ENCODE data around the gene GADL1.
A peak's percentile ranks its signal among the peaks of the same experiment; 100 is the strongest.

GADL1 gene, protein sequence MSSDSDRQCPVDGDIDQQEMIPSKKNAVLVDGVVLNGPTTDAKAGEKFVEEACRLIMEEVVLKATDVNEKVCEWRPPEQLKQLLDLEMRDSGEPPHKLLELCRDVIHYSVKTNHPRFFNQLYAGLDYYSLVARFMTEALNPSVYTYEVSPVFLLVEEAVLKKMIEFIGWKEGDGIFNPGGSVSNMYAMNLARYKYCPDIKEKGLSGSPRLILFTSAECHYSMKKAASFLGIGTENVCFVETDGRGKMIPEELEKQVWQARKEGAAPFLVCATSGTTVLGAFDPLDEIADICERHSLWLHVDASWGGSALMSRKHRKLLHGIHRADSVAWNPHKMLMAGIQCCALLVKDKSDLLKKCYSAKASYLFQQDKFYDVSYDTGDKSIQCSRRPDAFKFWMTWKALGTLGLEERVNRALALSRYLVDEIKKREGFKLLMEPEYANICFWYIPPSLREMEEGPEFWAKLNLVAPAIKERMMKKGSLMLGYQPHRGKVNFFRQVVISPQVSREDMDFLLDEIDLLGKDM

DNA sequence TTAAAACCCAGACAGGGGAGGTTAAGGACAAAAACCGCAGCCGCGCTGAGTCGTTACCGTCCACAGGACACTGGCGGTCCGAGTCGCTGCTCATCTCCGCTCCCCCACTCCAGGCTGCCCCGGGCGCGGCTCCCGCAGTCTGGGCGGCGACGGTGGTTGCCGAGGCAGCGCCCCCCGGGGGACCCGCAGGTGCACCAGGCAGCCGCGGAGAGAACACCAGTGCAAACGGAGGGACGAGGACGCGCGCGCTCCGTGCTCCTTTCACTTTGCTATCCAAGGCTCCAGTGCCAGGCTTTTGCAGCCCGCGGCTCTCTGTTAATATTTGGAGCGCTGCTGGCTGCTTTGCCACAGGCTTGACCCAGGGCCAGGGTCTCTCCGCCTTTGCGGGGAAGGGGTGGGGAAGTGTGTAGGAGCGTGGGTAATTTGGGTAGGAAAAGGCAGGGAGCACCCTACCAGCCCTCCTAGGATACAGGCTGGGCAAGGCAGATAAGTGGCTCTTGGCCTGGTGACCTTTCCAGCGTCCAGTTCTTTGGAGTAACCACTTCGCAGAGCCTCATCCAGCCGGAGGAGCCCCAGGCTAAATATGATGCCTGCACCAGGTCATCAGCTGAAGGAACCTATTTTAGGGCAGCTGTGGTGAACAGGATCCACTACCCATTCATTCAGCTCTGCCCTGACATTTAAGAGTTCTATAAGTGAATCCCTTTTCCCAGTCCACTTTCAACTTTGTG is at the start of gene GADL1:
GADL1 (minus strand) TSS at position 141 of the 731 bp plus-strand sequence; CDS start at position 94, 47 bp downstream.
- FAIRE-seq = no peak
- no peak for DNase-seq (ENCODE audit: insufficient read length, low spot score)

DNA sequence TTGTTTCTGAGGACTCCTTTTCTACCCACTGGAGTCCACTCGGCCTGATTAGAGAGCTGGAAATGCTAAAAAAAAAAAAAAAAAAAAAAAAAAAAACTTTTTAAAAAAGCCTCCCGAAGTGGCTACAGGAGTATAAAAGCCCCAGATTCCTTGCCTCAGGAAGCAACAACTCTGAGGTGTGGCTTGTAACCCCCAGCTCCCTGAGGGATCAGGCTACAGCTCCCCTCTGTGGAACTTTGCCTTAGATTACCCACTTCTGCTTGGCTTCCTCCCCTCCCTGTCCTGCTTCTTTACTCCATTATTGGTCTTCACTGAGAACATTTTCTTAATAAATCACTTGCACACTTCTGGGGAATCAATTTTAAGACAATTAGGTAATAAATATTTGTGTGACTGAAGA is 49.7 kb upstream of the GADL1 start:
- FAIRE-seq = no peak
- no peak for DNase-seq (ENCODE audit: insufficient read length, low spot score)

DNA sequence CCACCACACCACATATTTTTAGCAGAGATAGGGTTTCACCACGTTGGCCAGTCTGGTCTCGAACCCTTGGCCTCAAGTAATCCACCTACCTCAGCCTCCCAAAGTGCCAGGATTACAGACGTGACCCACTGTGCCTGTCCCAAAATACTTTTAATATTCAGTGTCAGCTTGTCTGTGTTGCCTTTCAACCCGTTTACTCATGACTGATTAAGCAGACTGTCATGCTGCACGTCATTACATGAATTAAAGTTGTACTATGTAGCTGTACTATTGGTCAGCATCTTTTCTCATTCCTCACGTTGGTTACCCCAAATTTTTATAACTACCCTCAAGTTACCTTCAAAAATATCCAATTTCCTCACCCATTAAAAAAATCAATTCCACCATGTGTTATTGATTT is 48.7 kb upstream of the GADL1 start:
- FAIRE-seq = no peak
- DNase-seq (ENCODE audit: insufficient read length, low spot score) = no peak

DNA sequence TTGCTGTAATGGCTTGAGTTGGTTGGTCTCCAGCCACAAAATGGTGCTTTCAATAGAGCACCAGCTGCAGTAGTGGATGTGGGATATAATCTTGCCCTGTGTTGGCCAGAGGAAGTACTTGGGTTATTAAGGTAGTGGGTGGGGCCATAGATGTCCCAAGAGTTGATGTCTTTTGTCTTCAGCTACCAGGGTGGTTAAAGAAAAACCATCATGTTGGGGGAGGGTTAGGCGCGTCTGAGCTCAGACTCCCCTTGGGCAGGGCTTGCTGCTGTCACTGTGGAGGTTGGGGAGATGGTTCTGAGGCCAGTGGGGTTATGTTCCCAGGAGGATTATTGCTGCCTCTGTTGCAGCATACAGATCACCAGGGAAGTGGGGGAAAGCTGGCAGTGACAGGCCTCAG is 46.9 kb upstream of the GADL1 start:
- DNase-seq (ENCODE audit: insufficient read length, low spot score) (no peak), FAIRE-seq (no peak)

DNA sequence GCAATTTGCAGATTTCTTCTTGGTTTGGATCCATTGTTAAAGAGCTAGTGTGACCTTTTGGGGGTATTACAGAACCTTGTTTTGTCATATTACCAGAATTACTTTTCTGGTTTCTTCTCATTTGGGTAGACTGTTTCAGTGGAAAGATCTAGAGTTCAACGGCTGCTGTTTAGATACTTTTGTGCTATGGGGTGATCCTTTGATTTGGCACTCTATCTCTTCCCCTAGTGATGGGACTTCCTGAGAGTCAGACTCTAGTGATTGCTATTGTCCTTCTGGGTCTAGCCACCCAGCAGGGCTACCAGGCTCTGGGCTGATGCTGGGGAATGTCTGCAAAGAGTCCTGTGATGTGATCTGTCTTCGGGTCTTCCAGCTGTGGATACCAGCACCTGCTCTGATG is 46.3 kb upstream of the GADL1 start:
- FAIRE-seq (no peak), DNase-seq (ENCODE audit: insufficient read length, low spot score) (no peak)

DNA sequence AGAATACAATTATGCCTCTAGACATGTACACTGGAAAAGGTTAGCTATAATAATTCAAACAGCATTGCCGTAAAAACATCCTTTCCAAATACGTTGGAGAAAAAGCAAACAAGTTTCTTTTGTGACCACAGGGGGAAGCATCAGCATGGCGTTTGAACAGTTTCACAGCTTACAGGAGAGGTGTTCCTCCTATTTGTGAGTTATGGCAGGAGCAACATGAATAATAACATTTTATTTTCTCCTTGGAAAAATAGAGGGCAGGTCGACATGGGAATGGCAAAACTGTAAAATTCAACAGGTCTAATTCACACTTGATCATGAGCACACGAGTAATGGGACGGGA is 39.7 kb upstream of the GADL1 start:
- DNase-seq (ENCODE audit: insufficient read length, low spot score) (no peak), FAIRE-seq (no peak)

DNA sequence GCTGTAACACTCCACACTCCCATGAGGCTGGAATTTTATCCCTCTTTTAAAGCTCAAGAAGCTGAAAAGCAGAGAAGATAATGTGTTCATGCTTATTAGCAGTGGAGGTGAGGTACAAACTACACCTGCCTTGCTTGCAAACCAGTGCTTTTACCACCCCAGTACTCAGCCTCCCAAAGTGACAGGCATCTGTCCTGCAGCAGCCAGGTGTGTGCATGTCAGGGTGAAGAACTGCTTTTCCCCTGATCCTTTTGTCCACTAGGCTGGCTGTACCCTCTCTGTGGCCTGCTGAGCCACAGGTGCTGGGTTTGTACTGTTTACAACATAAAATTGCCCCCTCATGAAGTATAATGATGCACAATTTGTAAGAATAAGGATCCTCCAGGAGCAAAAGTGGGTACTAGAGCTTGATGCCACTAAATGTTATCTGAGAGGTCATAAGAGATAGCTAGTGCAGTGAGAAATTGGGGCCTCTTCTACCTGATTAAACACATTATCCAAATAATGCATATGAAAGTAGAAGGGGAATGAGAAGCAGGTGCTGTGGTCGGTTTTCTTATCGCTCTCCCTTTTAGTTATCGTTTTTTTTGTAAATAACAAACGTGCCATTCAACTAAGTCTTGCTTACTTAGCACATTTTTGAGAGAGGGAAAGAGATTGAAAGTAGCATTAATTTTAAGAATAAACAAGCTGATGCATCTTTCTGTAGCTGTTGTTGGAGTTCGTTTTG is 39.2 kb upstream of the GADL1 start:
- FAIRE-seq = no peak
- no peak for DNase-seq (ENCODE audit: insufficient read length, low spot score)

DNA sequence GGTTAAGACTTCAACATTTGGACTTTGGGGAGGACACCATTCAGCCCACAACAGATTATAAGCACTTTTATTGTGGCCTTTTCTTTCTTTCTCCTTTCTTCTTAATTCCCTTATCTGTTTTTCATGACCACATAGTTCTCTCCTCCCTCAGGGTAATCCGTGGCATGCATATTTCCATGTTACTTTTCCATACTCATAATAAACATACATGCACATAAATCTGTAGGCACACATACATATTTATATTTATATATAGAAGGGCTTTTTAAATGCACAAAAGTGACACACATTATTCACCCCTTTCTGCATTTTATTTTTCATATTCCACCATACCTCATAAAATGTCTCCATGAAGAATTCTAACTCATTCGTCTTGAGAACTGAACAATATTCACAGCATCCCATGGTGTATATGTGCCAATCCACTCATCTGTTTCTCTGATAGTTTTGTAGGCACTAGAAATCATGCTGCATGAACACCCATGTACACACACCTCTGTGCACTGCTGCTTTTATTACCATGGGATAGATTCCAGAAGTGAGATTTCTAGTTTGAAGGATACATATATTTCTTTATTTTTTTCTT is 38.1 kb upstream of the GADL1 start:
- FAIRE-seq (no peak), DNase-seq (ENCODE audit: insufficient read length, low spot score) (no peak)

DNA sequence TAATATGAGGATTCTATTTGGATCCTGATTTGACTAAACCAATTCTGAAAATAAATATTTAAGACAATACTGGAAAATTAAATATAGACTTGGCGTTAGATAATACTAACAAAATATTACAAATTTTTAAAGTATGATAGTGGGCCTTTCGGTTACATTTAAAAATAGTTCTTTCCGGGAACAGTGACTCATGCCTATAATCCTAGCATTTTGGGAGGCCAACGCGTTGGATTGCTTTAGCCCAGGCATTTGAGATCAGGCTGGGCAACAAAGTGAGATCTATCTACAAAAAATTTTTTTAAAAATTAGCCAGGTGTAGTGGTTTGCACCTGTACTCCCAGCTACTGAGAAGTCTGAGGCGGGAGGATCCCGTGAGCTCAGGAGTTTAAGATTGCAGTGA is 30.3 kb upstream of the GADL1 start:
- FAIRE-seq = no peak
- no peak for DNase-seq (ENCODE audit: insufficient read length, low spot score)

DNA sequence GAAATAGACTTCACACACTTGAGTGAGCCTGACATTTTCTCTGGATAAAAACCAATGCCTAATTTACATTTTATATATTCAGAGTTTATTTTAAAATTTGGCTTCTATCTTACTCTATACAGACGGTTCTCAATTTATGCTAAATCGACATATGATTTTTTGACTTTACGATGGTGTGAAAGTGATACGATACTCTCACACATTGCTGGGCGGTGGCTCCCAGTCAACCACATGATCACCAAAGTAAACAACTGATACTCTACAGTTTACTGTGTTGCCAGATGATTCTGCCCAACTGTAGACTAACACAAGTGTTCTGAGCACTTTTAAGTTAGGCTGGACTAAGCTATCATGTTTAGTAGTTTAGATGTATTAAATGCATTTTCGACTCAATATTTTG is 25.1 kb upstream of the GADL1 start:
- FAIRE-seq = no peak
- no peak for DNase-seq (ENCODE audit: insufficient read length, low spot score)

DNA sequence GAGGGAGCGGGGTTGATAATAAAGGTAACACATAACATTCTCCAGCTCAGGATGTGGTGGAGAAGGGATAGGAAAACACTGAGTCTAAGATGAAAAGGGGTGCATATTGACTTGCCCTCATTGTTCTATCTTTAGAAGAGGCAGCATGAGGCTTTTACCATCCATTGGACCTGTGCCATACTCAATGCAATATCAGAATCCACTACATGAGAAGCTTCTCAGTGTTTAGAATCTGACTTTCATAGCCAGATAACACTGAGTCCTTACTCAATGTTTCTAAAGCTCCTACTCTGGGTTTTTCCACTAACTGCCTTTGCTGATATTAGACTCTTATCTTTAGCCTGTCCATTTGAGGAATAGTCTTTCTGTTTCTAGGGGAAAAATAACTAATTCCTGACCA is 24.3 kb upstream of the GADL1 start:
- DNase-seq (ENCODE audit: insufficient read length, low spot score) (no peak), FAIRE-seq (no peak)

DNA sequence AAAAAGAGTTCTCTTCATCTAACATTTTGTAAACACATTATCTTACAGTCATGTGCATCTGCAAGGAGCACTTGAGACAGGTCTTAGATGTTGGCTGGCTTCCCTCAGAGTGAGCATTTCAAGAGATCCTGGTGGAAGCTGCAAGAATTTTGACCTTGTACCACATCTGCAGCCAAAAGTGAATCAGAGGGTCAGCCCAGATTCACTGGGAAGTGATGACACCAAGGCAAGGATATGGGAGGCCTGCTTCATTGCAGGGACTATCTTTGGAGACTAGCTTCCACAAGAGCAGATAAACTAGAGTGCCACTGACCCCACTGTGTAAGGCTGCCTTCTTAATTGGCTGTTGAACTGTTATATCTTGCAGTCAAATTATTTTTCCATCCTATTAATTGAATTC is 21.3 kb upstream of the GADL1 start:
- DNase-seq (ENCODE audit: insufficient read length, low spot score) = no peak
- FAIRE-seq = no peak

DNA sequence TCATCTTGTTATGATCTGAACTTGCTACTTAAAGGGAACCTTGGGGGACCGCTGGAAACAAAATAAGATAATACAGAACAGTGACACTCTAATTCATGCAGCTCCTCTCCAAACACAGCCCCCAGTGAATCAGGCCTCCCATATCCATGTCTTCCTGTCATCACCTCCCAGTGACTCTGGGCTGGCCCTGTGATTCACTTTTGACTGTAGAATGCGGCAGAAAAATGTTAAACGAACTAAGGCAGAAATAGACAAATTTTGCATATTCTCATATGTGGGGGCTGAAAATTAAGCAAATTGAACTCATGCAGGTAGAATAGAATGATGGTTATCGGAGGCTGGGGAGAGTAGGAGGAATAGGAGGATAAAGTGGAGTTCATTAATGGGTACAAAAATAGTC is 20.2 kb upstream of the GADL1 start:
- DNase-seq (ENCODE audit: insufficient read length, low spot score) (no peak), FAIRE-seq (no peak)

DNA sequence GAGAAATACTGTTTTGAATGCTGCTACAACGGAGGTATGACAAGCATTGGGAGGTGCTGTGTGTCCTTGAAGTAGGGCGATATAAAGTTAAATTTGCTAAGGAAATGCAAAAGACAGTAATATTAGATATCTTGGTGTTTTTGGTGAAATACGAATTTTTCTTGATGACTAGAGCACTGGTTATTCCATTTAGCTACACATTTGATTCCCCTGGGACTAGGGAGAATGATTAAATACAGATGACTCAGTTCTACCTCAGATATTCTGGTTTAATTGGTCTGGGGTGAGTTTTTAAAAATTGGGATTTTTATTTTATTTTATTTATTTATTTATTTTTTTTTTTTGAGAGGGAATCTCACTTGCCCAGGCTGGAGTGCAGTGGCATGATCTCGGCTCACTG is 18.7 kb upstream of the GADL1 start:
- no peak for FAIRE-seq
- no peak for DNase-seq (ENCODE audit: insufficient read length, low spot score)

DNA sequence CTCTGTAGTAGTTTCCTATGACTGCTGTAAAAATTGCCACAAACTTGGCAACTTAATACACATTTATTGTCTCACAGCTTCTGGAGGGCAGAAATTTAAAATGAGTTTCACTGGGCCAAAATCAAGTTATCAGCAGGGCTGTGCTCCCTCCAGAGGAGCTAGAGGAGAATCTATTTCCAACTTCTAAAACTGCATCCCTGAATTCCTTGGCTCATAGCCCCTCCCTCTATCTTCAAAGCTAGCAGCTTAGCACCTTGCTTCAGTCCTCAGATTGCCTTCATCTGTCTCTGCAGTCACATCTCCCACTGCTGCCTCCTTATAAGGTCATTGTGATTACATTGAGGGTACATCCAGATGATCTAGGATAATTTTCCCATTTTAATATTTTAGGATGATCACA is 17.8 kb upstream of the GADL1 start:
- DNase-seq (ENCODE audit: insufficient read length, low spot score) (no peak), FAIRE-seq (no peak)

DNA sequence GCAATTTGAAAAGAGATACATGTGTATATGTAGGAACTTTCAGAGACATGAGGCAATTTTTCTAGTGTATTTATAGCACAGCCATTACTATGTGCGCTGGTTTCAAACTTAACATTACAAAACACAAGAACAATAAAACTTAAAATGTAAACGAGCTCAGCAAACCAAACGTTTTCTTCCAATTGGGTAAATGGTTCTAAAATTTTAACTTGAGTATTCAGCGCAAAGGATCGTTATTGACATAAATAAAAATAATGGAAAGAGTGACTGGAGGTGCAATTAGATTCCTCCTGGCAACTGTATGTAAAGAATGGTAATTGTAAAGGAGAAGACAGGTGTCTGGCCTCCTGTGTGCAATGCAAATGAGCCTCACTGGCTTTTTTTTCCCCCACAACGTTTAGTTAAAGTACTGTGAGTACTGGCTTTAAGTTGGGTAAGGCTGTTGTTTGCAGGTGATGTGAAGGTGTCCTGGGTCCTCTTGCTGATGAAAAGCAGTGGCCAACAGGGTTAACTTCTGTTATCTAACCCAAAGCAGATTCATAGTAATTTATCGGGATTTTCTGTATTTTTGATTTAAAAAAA is 14.1 kb upstream of the GADL1 start:
- no peak for DNase-seq (ENCODE audit: insufficient read length, low spot score)
- no peak for FAIRE-seq

DNA sequence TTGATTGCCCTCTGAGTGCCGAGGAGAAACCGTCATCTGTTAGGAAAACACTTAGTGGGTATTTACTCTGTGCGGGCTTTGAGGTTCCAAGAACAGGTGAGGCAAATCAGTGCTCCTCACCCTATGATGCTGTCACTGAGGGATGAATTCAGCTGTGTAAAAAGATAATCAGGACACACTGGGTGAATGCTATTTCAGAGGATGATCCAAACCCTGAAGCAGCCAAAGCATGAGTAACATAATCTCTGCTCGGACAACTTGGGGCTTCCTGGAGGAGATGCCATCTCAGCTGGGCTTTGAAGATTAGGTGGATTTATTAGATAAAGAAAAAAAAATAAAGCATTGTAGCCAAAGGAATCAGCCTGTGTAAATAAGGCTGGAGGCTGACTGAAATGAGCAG is 10.5 kb upstream of the GADL1 start:
- no peak for FAIRE-seq
- DNase-seq (ENCODE audit: insufficient read length, low spot score) = no peak

DNA sequence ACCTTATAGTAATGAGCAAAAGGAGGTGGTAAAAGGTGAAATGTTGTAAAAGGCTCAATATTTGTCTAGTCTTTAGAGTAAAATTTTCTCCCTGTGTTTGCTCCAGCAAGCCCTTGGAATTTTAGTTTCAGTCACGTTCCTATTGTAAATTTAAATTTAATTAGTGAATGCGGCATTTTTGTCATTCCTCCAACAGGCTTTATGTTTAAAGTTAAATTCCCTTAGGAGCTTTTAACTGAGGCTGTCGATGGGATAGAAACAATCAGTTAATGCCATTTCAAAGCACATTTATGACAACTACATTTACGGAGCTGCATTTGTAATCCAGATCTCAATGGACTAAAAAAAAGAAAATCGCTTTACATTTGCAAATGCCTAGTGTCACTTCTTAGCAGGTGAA is 868 bp upstream of the GADL1 start:
- DNase-seq (ENCODE audit: insufficient read length, low spot score) (no peak), FAIRE-seq (no peak)

DNA sequence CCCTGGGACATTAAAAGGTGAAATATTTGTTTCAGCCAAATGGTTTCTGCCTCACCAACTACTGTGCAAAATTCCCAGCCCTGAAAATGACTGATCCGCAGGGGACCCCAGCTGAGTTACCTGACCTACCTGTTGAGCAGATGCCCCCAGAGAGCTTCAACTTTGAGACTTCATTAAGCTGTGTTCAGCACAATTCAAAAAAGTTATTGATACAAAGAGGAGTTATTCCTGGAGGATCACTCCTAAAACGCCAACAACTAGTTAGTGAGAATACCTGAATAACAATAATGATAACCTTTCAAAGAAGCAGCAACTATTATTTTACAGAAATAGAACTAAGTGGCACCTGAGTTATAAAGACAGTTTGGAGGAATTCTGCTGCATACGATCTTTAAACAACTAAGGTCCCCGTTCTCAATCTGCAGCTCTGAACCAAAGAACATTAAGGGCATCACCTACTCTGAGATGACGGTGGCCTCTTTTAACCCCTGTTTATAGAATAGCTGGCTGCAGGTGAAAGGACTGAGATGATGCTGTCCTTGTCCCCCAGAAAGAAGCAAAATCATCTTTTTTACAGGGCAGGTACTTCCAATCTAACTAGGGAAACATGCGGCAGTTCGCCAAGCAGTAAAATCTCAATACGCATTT is 659 bp downstream of the GADL1 start:
- peak; percentile 23 for FAIRE-seq

DNA sequence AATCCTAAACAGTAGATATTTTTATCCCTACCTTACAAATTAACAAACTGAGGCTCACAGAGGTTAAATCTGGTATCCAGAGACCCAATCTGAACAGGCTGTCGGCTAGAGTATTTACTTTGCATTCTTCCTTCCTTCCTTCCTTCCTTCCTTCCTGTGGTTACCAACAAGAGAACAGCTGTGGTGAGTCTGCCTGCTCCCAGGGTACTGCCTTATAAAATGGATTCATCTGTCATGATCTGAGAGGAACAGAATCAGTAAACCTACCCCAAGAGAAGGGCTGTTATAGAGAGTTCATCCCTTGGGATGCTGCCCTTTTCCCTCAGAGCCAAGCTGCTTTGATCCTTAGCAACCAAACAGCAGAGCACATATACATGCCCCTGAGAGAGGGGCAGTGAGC is 3.6 kb downstream of the GADL1 start:
- FAIRE-seq (no peak), DNase-seq (ENCODE audit: insufficient read length, low spot score) (no peak)

More for the DNA sequence above, 659 bp downstream of the GADL1 start:
- no peak for DNase-seq (ENCODE audit: insufficient read length, low spot score)
